Measurements from ENCODE around the gene PIP5K1C.

DNA sequence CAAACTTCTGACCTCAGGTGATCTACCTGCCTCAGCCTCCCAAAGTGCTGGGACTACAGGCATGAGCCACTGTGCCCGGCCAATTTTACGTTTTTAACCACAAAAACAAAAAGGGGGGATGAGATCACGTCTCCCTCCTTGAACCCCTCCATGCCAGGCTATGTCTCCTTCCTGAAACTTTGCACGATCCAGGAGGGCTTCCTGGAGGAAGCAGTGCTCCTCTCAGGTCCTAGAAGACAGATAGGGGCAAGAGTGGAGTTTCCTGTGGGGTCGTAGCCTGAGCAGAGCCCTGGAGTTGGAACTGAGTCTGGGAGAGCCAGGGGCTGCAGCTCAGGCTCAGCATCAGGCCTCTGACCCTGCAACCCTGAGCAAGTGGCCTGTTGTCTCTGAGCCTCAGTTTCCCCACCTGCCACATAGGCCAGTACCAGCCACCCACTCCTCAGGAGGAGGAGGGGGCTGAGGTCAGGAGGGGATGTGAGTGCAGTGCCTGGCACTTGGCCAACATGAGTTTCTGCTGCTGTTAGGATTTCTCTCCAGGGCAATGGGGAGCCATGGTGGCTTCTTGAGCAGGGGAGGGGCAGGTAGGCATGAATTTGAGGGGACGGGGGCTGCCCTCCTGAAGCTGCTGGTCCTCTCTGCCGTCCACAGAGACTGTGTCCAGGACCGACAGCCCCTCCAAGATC, 45.2 kb upstream of the PIP5K1C start:
- TF ChIP-seq, protein P1, sequence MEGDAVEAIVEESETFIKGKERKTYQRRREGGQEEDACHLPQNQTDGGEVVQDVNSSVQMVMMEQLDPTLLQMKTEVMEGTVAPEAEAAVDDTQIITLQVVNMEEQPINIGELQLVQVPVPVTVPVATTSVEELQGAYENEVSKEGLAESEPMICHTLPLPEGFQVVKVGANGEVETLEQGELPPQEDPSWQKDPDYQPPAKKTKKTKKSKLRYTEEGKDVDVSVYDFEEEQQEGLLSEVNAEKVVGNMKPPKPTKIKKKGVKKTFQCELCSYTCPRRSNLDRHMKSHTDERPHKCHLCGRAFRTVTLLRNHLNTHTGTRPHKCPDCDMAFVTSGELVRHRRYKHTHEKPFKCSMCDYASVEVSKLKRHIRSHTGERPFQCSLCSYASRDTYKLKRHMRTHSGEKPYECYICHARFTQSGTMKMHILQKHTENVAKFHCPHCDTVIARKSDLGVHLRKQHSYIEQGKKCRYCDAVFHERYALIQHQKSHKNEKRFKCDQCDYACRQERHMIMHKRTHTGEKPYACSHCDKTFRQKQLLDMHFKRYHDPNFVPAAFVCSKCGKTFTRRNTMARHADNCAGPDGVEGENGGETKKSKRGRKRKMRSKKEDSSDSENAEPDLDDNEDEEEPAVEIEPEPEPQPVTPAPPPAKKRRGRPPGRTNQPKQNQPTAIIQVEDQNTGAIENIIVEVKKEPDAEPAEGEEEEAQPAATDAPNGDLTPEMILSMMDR (IDR thresholded peaks at IDR 0.05; ENCODE audit: insufficient read depth, low read depth, low read length) = no peak
- TF ChIP-seq EZH2 (IDR thresholded peaks at IDR 0.05; ENCODE audit: insufficient read depth, low read length) = no peak

Data from astrocyte (in vitro differentiated cells and primary cell).